Neural cell (in vitro differentiated cells): Measurements from ENCODE around the gene ACSS3.

Experiments used
- CTCF ChIP-seq: fragments of 450-650 bp; IDR thresholded peaks from 2 replicates; pipeline ENCODE4 v1.5.1; 2014; ENCODE audit warnings: antibody characterized with exemption, mild to moderate bottlenecking, moderate library complexity; ENCODE audit not compliant: poor library complexity, severe bottlenecking
- EP300 ChIP-seq: fragments of 450-650 bp; conservative IDR thresholded peaks from 2 replicates; pipeline ENCODE4 v1.6.1; 2014; ENCODE audit warnings: antibody characterized with exemption, mild to moderate bottlenecking, moderate library complexity; ENCODE audit not compliant: poor library complexity, severe bottlenecking
- MXI1 ChIP-seq: fragments of 450-650 bp; conservative IDR thresholded peaks from 2 replicates; pipeline ENCODE4 v1.6.1; 2014; ENCODE audit warnings: antibody characterized with exemption, mild to moderate bottlenecking; ENCODE audit not compliant: poor library complexity, severe bottlenecking
- POLR2AphosphoS5 ChIP-seq: IDR thresholded peaks from 2 replicates; pipeline ENCODE4 v1.6.1; 2012
- REST ChIP-seq: IDR thresholded peaks from 2 replicates; pipeline ENCODE4 v1.6.1; 2012; ENCODE audit warnings: borderline replicate concordance
- SMC3 ChIP-seq: fragments of 450-650 bp; conservative IDR thresholded peaks from 2 replicates; pipeline ENCODE4 v1.6.1; 2014; ENCODE audit warnings: antibody characterized with exemption, mild to moderate bottlenecking, moderate library complexity; ENCODE audit not compliant: poor library complexity
- TAF1 ChIP-seq: IDR thresholded peaks from 2 replicates; pipeline ENCODE4 v1.6.1; 2012; ENCODE audit warnings: low read depth

GRCh38 chr12:81274637-81275529 lies 197.0 kb downstream of the ACSS3 start:
- TF ChIP-seq CTCF: no peak
- no peak for TF ChIP-seq REST
- TF ChIP-seq EP300: no peak
- TF ChIP-seq SMC3: no peak
- no peak for TF ChIP-seq TAF1
- TF ChIP-seq POLR2AphosphoS5: no peak
- no peak for TF ChIP-seq MXI1
